Left lung (tissue), 10 donors: ENCODE results near the gene CCL2. TPM values are rescaled to one million over a fixed set of nuclear protein-coding genes. Genes with fewer than 3 reads are reported as not detected.

Experiments used
- ATAC-seq: fragments of 200-7000 bp; cut with Tn5 transposase; one replicate; pipeline ENCODE4 v1.9.1; 2020; ENCODE audit warnings: moderate library complexity
- DNase-seq, 4 donors: peaks; one replicate each; pipeline ENCODE4 v3.0.0-alpha.2; 2013 to 2020
- H3K27ac ChIP-seq, 2 donors: fragments of 200-600 bp; sonication (generic) in 1 of 2; one replicate each; pipeline versions ENCODE4 v1.5.0 to v1.8.0; 2020 to 2021
- H3K27me3 ChIP-seq, 2 donors: fragments of 200-600 bp; sonication (generic) in 1 of 2; one replicate each; pipeline versions ENCODE4 v1.5.0 to v1.8.0; 2020 to 2021
- H3K36me3 ChIP-seq, 2 donors: fragments of 200-600 bp; sonication (generic) in 1 of 2; one replicate each; pipeline versions ENCODE4 v1.5.0 to v1.8.0; 2020 to 2021
- H3K4me1 ChIP-seq, 2 donors: fragments of 200-600 bp; one replicate each; pipeline ENCODE4 v1.8.0; 2021
- H3K4me3 ChIP-seq, 2 donors: fragments of 200-600 bp; sonication (generic) in 1 of 2; one replicate each; pipeline versions ENCODE4 v1.5.0 to v1.8.0; 2020 to 2021; ENCODE audit warnings: mild to moderate bottlenecking in 1 of 2
- H3K9me3 ChIP-seq, 2 donors: fragments of 200-600 bp; sonication (generic) in 1 of 2; one replicate each; pipeline versions ENCODE4 v1.5.0 to v1.8.0; 2020 to 2021
- CTCF ChIP-seq, 2 donors: fragments of 200-600 bp; sonication (generic) in 1 of 2; IDR thresholded peaks; one replicate each; pipeline versions ENCODE4 v1.5.0 to v1.8.0; 2021; ENCODE audit warnings: antibody characterized with exemption in 2 of 2
- intact Hi-C, 2 donors: fragments of 100-400 bp; cut with DNase I; formaldehyde crosslinking; loops; one replicate each; pipeline versions ENCODE4 v1.11.2 to v1.14.2; 2022
- polyA plus RNA-seq, 6 donors: library from polyadenylated mRNA; unstranded; fragments of 120-200 nt; gene quantifications; one replicate each; pipeline ENCODE4 v1.2.1, GENCODE V29; 2013; ENCODE audit not compliant: insufficient read length in 6 of 6
- total RNA-seq, 2 donors: library from RNA; stranded (reverse); fragmentation: NEBNext Ultra II Directional; extraction: Animal tissue kit (Norgen Biotek cat#: 25700); gene quantifications; one replicate each; pipeline ENCODE4 v1.2.1, GENCODE V29; 2021
- donor health status: DM: no; HTN: yes; CAD: no.
- donor health status: DM: no; HTN: no; CAD: no.

Gene CCL2
- total and polyA plus RNA-seq, 8 donors, result 47.4 to 444 (median 56.7) TPM

DNA sequence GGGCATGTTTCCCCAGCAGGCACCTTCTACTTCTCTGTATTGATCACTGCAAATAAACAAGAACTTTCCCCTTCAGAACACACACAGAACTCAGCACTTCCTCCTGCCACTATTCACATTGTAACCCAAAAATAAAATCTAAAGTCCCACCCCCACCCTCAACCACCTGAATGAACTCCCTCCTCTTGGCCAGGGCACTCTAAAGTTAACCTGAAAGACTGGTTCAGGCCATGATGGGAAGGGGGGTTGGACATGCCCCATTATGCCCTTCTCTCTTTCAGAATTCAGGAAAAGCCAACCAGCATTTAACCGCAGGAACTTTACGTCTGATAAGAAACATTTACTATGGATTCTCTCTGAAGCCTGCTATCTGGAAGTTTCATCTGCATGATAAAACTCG, 27.4 kb upstream of the CCL2 start:
- intact Hi-C loops, result no loop called here
- Histone ChIP-seq H3K27me3 (no peaks in the 10 kb centered on the region), H3K4me3 (no peak overlapping the region), H3K27ac (peak overlapping the region; percentile 14 to 60), H3K9me3 (peaks cover 0 to 3% of the 10 kb centered on the region in 2 donors), H3K4me1 (peaks cover 0 to 6% of the 10 kb centered on the region in 2 donors), H3K36me3 (no peaks in the 10 kb centered on the region)
- ATAC-seq (peak; percentile 84), DNase-seq (peak in 1 of 4 donors; percentile 78)
- no peak for TF ChIP-seq CTCF (IDR thresholded peaks at IDR 0.05)

GRCh38 chr17:34228781-34229180, 26.3 kb upstream of the CCL2 start:
- Histone ChIP-seq H3K27ac (no peak overlapping the region), H3K27me3 (no peaks in the 10 kb centered on the region), H3K4me3 (no peak overlapping the region), H3K9me3 (peaks cover 0 to 3% of the 10 kb centered on the region in 2 donors), H3K36me3 (no peaks in the 10 kb centered on the region), H3K4me1 (peaks cover 0 to 7% of the 10 kb centered on the region in 2 donors)
- intact Hi-C loops, result no loop called here
- no peak for ATAC-seq
- TF ChIP-seq CTCF (IDR thresholded peaks at IDR 0.05), result no peak
- no peak for DNase-seq

DNA sequence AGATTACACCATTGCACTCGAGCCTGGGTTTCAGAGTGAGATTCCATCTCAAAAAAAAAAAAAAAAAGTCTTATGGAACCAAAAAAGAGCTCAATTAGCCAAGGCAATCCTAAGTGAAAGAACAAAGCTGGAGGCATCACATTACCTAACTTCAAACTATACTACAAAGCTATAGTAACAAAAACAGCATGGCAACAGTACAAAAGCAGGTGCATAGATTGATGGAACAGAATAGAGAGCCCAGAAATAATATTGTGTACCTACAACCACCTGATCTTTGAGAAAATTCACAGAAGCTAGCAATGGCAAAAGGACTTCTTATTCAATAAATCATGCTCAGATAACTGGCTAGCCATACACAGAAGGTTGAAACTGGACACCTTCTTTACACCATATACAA, 24.7 kb upstream of the CCL2 start:
- H3K9me3 ChIP-seq, result peaks cover 0 to 3% of the 10 kb centered on the region in 2 donors
- intact Hi-C loops, result no loop called here
- H3K4me3 ChIP-seq, result no peak overlapping the region
- H3K27ac ChIP-seq, result no peak overlapping the region
- ATAC-seq (no peak), DNase-seq (no peak)
- H3K36me3 ChIP-seq, result no peaks in the 10 kb centered on the region
- H3K27me3 ChIP-seq, result no peaks in the 10 kb centered on the region
- TF ChIP-seq CTCF (IDR thresholded peaks at IDR 0.05), result no peak
- peaks cover 5 to 23% of the 10 kb centered on the region in 2 donors for H3K4me1 ChIP-seq

DNA sequence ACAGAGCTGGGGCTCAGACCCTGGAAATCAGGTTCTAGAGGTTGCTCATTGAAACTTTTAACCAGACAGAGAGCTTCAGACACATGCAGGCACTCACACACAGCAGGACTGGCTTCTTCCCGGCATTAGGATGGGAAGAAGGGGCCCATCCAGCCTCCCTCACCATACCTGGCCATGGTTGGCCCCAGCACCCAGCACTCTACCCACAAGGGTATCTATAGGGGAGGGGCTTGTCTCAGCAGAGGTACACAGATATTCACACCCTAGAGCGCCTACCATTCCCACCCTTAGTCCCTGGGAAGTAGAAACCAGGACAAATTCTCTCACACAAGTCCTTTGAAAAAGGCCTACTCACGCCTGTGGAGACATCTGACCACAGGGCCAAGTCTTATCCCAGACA, 20.5 kb upstream of the CCL2 start:
- no peaks in the 10 kb centered on the region for H3K9me3 ChIP-seq
- ATAC-seq, result no peak
- no peaks in the 10 kb centered on the region for H3K27me3 ChIP-seq
- H3K4me3 ChIP-seq, result no peak overlapping the region
- peaks cover 15 to 55% of the 10 kb centered on the region in 2 donors for H3K4me1 ChIP-seq
- DNase-seq, result no peak
- no peak for TF ChIP-seq CTCF (IDR thresholded peaks at IDR 0.05)
- no peaks in the 10 kb centered on the region for H3K36me3 ChIP-seq
- intact Hi-C loops, result no loop called here
- peak overlapping the region in 1 of 2 donors; percentile 77 for H3K27ac ChIP-seq

GRCh38 chr17:34235389-34236028, 19.6 kb upstream of the CCL2 start:
- no peaks in the 10 kb centered on the region for H3K27me3 ChIP-seq
- H3K4me3 ChIP-seq, result no peak overlapping the region
- intact Hi-C loops, result no loop called here
- no peak for TF ChIP-seq CTCF (IDR thresholded peaks at IDR 0.05)
- no peaks in the 10 kb centered on the region for H3K36me3 ChIP-seq
- peak in 1 of 4 donors; percentile 74 for DNase-seq
- ATAC-seq, result peak; percentile 76
- peak overlapping the region in 1 of 2 donors; percentile 77 for H3K27ac ChIP-seq
- peaks cover 15 to 61% of the 10 kb centered on the region in 2 donors for H3K4me1 ChIP-seq
- no peaks in the 10 kb centered on the region for H3K9me3 ChIP-seq
